Nephron (organoid): ENCODE results near the gene EVX2.
A peak's percentile ranks its signal among the peaks of the same experiment; 100 is the strongest.

Experiments
- H3K27ac Mint-ChIP-seq, 3 experiments: 2 replicates each; pipeline ENCODE4 v1.8.0; 2020; ENCODE audit warnings: mixed read lengths in 3 of 3, mild to moderate bottlenecking in 2 of 3, moderate library complexity in 1 of 3
- H3K27me3 Mint-ChIP-seq: 2 replicates; pipeline ENCODE4 v1.8.0; 2021; ENCODE audit warnings: low read depth, mild to moderate bottlenecking, moderate library complexity, mixed read lengths
- H3K36me3 Mint-ChIP-seq: 2 replicates; pipeline ENCODE4 v1.8.0; 2020; ENCODE audit warnings: low read depth, mixed read lengths
- H3K4me1 Mint-ChIP-seq: 2 replicates; pipeline ENCODE4 v1.8.0; 2020; ENCODE audit warnings: mixed read lengths
- H3K4me3 Mint-ChIP-seq, 3 experiments: 2 replicates each; pipeline ENCODE4 v1.8.0; 2020; ENCODE audit warnings: mild to moderate bottlenecking in 3 of 3, mixed read lengths in 3 of 3, moderate library complexity in 2 of 3
- H3K9me3 Mint-ChIP-seq: 2 replicates; pipeline ENCODE4 v1.8.0; 2020; ENCODE audit warnings: mixed read lengths
- CTCF ChIP-seq, 3 experiments: fragments of 200-600 bp; sonication (generic); IDR thresholded peaks; one replicate each; pipeline ENCODE4 v1.5.0; 2021; ENCODE audit warnings: antibody characterized with exemption in 3 of 3; ENCODE audit not compliant: unreplicated experiment in 3 of 3

The EVX2 gene

GRCh38 chr2:176130147-176130956 is 46.6 kb upstream of the EVX2 start:
- no peak for TF ChIP-seq CTCF (IDR thresholded peaks at IDR 0.05; ENCODE audit: unreplicated experiment in 3 of 3)

GRCh38 chr2:176129813-176130146 is 46.0 kb upstream of the EVX2 start:
- H3K4me3 Mint-ChIP-seq, result peak overlapping the region; percentile 91 to 98 (median 95)
- H3K9me3 Mint-ChIP-seq, result no peaks in the 10 kb centered on the region
- peak overlapping the region; percentile 99 to 100 (median 99) for H3K27ac Mint-ChIP-seq
- peaks cover 29% of the 10 kb centered on the region for H3K27me3 Mint-ChIP-seq
- peaks cover 68% of the 10 kb centered on the region for H3K4me1 Mint-ChIP-seq
- H3K36me3 Mint-ChIP-seq, result peaks cover 24% of the 10 kb centered on the region
- no peak for TF ChIP-seq CTCF (IDR thresholded peaks at IDR 0.05; ENCODE audit: unreplicated experiment in 3 of 3)

More at GRCh38 chr2:176130147-176130956, 46.6 kb upstream of the EVX2 start:
- Mint-ChIP-seq H3K4me1 (peaks cover 69% of the 10 kb centered on the region), H3K27ac (peak overlapping the region; percentile 99 to 100 (median 100)), H3K9me3 (no peaks in the 10 kb centered on the region), H3K27me3 (peaks cover 25% of the 10 kb centered on the region), H3K4me3 (peak overlapping the region; percentile 89 to 97 (median 97)), H3K36me3 (peaks cover 20% of the 10 kb centered on the region)

- TF ChIP-seq CTCF (IDR thresholded peaks at IDR 0.05; ENCODE audit: unreplicated experiment in 3 of 3), result no peak
- Mint-ChIP-seq H3K4me3 (peak within 1 kb of the TSS; percentile 91 to 98 (median 97)), H3K9me3 (no peaks in the 10 kb centered on the region), H3K36me3 (peaks cover 30% of the 10 kb centered on the region), H3K27me3 (peaks cover 35% of the 10 kb centered on the region), H3K4me1 (peaks cover 64% of the 10 kb centered on the region), H3K27ac (peak within 1 kb of the TSS; percentile 99 to 100 (median 100))
Observed at GRCh38 chr2:176128982-176129796, 45.4 kb upstream of the EVX2 start, which contains the start of gene HOXD8. Gene HOXD8, plus strand, starts transcription at chr2:176129705. Its CDS starts 662 bp downstream, at chr2:176130367.

GRCh38 chr2:176128172-176128981 is 44.6 kb upstream of the EVX2 start:
- Mint-ChIP-seq H3K4me1 (peaks cover 62% of the 10 kb centered on the region), H3K4me3 (peak overlapping the region; percentile 91 to 98 (median 95)), H3K36me3 (peaks cover 34% of the 10 kb centered on the region), H3K9me3 (no peaks in the 10 kb centered on the region), H3K27me3 (peaks cover 43% of the 10 kb centered on the region), H3K27ac (peak overlapping the region; percentile 99 to 100 (median 99))
- no peak for TF ChIP-seq CTCF (IDR thresholded peaks at IDR 0.05; ENCODE audit: unreplicated experiment in 3 of 3)

GRCh38 chr2:176127774-176128072 is 44.0 kb upstream of the EVX2 start:
- Mint-ChIP-seq H3K27me3 (peaks cover 46% of the 10 kb centered on the region), H3K4me1 (peaks cover 56% of the 10 kb centered on the region), H3K27ac (peak overlapping the region; percentile 99 to 100 (median 99)), H3K36me3 (peaks cover 35% of the 10 kb centered on the region), H3K4me3 (peak overlapping the region; percentile 91 to 98 (median 95)), H3K9me3 (no peaks in the 10 kb centered on the region)
- TF ChIP-seq CTCF (IDR thresholded peaks at IDR 0.05; ENCODE audit: unreplicated experiment in 3 of 3), result no peak
